ENCODE data around the gene POU2AF3. TPM values are rescaled to one million over a fixed set of nuclear protein-coding genes. Genes with fewer than 3 reads are reported as not detected.
"Not testable (repeated sequence)": the region's sequence is repeated elsewhere in the genome, so short reads cannot be mapped to it uniquely, and the experiment has no call there.

POU2AF3 gene
- total RNA-seq, 2 experiments from 2014 or later = not detected

GRCh38 chr11:111307472-111308108 lies 9.2 kb downstream of the POU2AF3 start:
- H3K9me3 Mint-ChIP-seq = no peaks in the 10 kb centered on the region

GRCh38 chr11:111308140-111308539 lies 9.8 kb downstream of the POU2AF3 start:
- Mint-ChIP-seq H3K27ac (no peak overlapping the region), H3K27me3 (peaks cover 18% of the 10 kb centered on the region), H3K4me3 (no peak overlapping the region), H3K4me1 (no peaks in the 10 kb centered on the region), H3K9me3 (no peaks in the 10 kb centered on the region), H3K36me3 (no peaks in the 10 kb centered on the region)
- DNase-seq = no peak

More at GRCh38 chr11:111307472-111308108, 9.2 kb downstream of the POU2AF3 start:
- Mint-ChIP-seq H3K36me3 (no peaks in the 10 kb centered on the region), H3K27ac (no peak overlapping the region), H3K4me1 (no peaks in the 10 kb centered on the region), H3K4me3 (no peak overlapping the region), H3K27me3 (peaks cover 22% of the 10 kb centered on the region)
- DNase-seq = no peak

GRCh38 chr11:111309215-111309915 lies 11.0 kb downstream of the POU2AF3 start:
- H3K9me3 Mint-ChIP-seq = no peaks in the 10 kb centered on the region

GRCh38 chr11:111310088-111310487 lies 11.7 kb downstream of the POU2AF3 start:
- H3K36me3 Mint-ChIP-seq = no peaks in the 10 kb centered on the region
- DNase-seq = no peak
- no peaks in the 10 kb centered on the region for H3K9me3 Mint-ChIP-seq
- no peak overlapping the region for H3K4me3 Mint-ChIP-seq
- peaks cover 12% of the 10 kb centered on the region for H3K27me3 Mint-ChIP-seq
- H3K27ac Mint-ChIP-seq = no peak overlapping the region
- no peaks in the 10 kb centered on the region for H3K4me1 Mint-ChIP-seq

More at GRCh38 chr11:111309215-111309915, 11.0 kb downstream of the POU2AF3 start:
- Mint-ChIP-seq H3K4me3 (no peak overlapping the region), H3K36me3 (no peaks in the 10 kb centered on the region), H3K4me1 (no peaks in the 10 kb centered on the region), H3K27me3 (peaks cover 18% of the 10 kb centered on the region), H3K27ac (no peak overlapping the region)
- DNase-seq = no peak

- no peak overlapping the region for H3K4me3 Mint-ChIP-seq
Measured at GRCh38 chr11:111310723-111311122, 12.4 kb downstream of the POU2AF3 start.

GRCh38 chr11:111312076-111312475 lies 13.7 kb downstream of the POU2AF3 start:
- H3K27ac Mint-ChIP-seq = no peak overlapping the region
- H3K4me1 Mint-ChIP-seq = no peaks in the 10 kb centered on the region
- H3K9me3 Mint-ChIP-seq = no peaks in the 10 kb centered on the region
- no peak overlapping the region for H3K4me3 Mint-ChIP-seq
- no peaks in the 10 kb centered on the region for H3K36me3 Mint-ChIP-seq
- no peak for DNase-seq
- no peaks in the 10 kb centered on the region for H3K27me3 Mint-ChIP-seq

More at GRCh38 chr11:111310723-111311122, 12.4 kb downstream of the POU2AF3 start:
- Mint-ChIP-seq H3K36me3 (no peaks in the 10 kb centered on the region), H3K27me3 (peaks cover 8% of the 10 kb centered on the region), H3K9me3 (no peaks in the 10 kb centered on the region), H3K4me1 (no peaks in the 10 kb centered on the region), H3K27ac (no peak overlapping the region)
- no peak for DNase-seq

- H3K36me3 Mint-ChIP-seq = no peaks in the 10 kb centered on the region
Measured at GRCh38 chr11:111319296-111319695, 20.9 kb downstream of the POU2AF3 start.

GRCh38 chr11:111320199-111320598 lies 21.9 kb downstream of the POU2AF3 start:
- not testable (repeated sequence) for H3K4me1 Mint-ChIP-seq, DNase-seq, H3K9me3 Mint-ChIP-seq, H3K27ac Mint-ChIP-seq, H3K4me3 Mint-ChIP-seq, H3K36me3 Mint-ChIP-seq, H3K27me3 Mint-ChIP-seq

More at GRCh38 chr11:111319296-111319695, 20.9 kb downstream of the POU2AF3 start:
- H3K4me3 Mint-ChIP-seq = no peak overlapping the region
- no peaks in the 10 kb centered on the region for H3K4me1 Mint-ChIP-seq
- no peaks in the 10 kb centered on the region for H3K27me3 Mint-ChIP-seq
- no peaks in the 10 kb centered on the region for H3K9me3 Mint-ChIP-seq
- DNase-seq = no peak
- no peak overlapping the region for H3K27ac Mint-ChIP-seq

- no peaks in the 10 kb centered on the region for H3K4me1 Mint-ChIP-seq
- H3K9me3 Mint-ChIP-seq = no peaks in the 10 kb centered on the region
- no peak overlapping the region for H3K27ac Mint-ChIP-seq
- H3K4me3 Mint-ChIP-seq = no peak overlapping the region
- no peak for DNase-seq
- H3K27me3 Mint-ChIP-seq = no peaks in the 10 kb centered on the region
- H3K36me3 Mint-ChIP-seq = no peaks in the 10 kb centered on the region
Measured at GRCh38 chr11:111320728-111321568, 22.6 kb downstream of the POU2AF3 start.

- no peaks in the 10 kb centered on the region for H3K9me3 Mint-ChIP-seq
Measured at GRCh38 chr11:111322534-111322933, 24.2 kb downstream of the POU2AF3 start.

GRCh38 chr11:111324277-111324720 lies 26.0 kb downstream of the POU2AF3 start:
- no peaks in the 10 kb centered on the region for H3K27me3 Mint-ChIP-seq
- no peaks in the 10 kb centered on the region for H3K36me3 Mint-ChIP-seq
- H3K9me3 Mint-ChIP-seq = no peaks in the 10 kb centered on the region
- H3K27ac Mint-ChIP-seq = no peak overlapping the region
- no peak overlapping the region for H3K4me3 Mint-ChIP-seq
- DNase-seq = no peak
- H3K4me1 Mint-ChIP-seq = peaks cover 1% of the 10 kb centered on the region

More at GRCh38 chr11:111322534-111322933, 24.2 kb downstream of the POU2AF3 start:
- no peak overlapping the region for H3K4me3 Mint-ChIP-seq
- H3K36me3 Mint-ChIP-seq = no peaks in the 10 kb centered on the region
- H3K27ac Mint-ChIP-seq = no peak overlapping the region
- DNase-seq = no peak
- no peaks in the 10 kb centered on the region for H3K4me1 Mint-ChIP-seq
- no peaks in the 10 kb centered on the region for H3K27me3 Mint-ChIP-seq

- H3K9me3 Mint-ChIP-seq = no peaks in the 10 kb centered on the region
Measured at GRCh38 chr11:111325259-111325658, 26.9 kb downstream of the POU2AF3 start.

GRCh38 chr11:111326824-111327223 lies 28.5 kb downstream of the POU2AF3 start:
- DNase-seq = no peak
- Mint-ChIP-seq H3K27ac (no peak overlapping the region), H3K36me3 (no peaks in the 10 kb centered on the region), H3K27me3 (no peaks in the 10 kb centered on the region), H3K9me3 (no peaks in the 10 kb centered on the region), H3K4me1 (peaks cover 1% of the 10 kb centered on the region), H3K4me3 (no peak overlapping the region)

More at GRCh38 chr11:111325259-111325658, 26.9 kb downstream of the POU2AF3 start:
- no peak overlapping the region for H3K27ac Mint-ChIP-seq
- H3K4me3 Mint-ChIP-seq = no peak overlapping the region
- no peaks in the 10 kb centered on the region for H3K27me3 Mint-ChIP-seq
- peaks cover 1% of the 10 kb centered on the region for H3K4me1 Mint-ChIP-seq
- no peaks in the 10 kb centered on the region for H3K36me3 Mint-ChIP-seq
- no peak for DNase-seq

- H3K27ac Mint-ChIP-seq = no peak overlapping the region
- H3K4me1 Mint-ChIP-seq = peaks cover 1% of the 10 kb centered on the region
Measured at GRCh38 chr11:111327908-111328624, 29.7 kb downstream of the POU2AF3 start.

More at GRCh38 chr11:111327908-111328624, 29.7 kb downstream of the POU2AF3 start:
- no peaks in the 10 kb centered on the region for H3K27me3 Mint-ChIP-seq
- H3K36me3 Mint-ChIP-seq = no peaks in the 10 kb centered on the region
- no peaks in the 10 kb centered on the region for H3K9me3 Mint-ChIP-seq
- no peak for DNase-seq
- no peak overlapping the region for H3K4me3 Mint-ChIP-seq

Measured in activated naive CD8-positive, alpha-beta T cell treated with anti-CD3 and anti-CD28 coated beads for 36 hours (primary cell).